ENCODE measurements around the gene FKBP8. TPM values are rescaled to one million over a fixed set of nuclear protein-coding genes. Genes with fewer than 3 reads are reported as not detected.
A peak's percentile ranks its signal among the peaks of the same experiment; 100 is the strongest.

FKBP8 gene
- total RNA-seq, 1 experiment from 2014 or later = 231 TPM

- Histone ChIP-seq H3K27ac (peak overlapping the region; percentile 75), H3K9me2 (ENCODE audit: insufficient read depth) (no peaks in the 10 kb centered on the region), H3K79me2 (ENCODE audit: low read depth) (peaks cover 61% of the 10 kb centered on the region), H2AFZ (peak overlapping the region; percentile 84), H3K27me3 (ENCODE audit: insufficient read depth, low read depth) (no peaks in the 10 kb centered on the region), H3K4me2 (peak overlapping the region; percentile 95), H3K9me3 (ENCODE audit: insufficient read depth, low read depth) (no peaks in the 10 kb centered on the region), H4K20me1 (ENCODE audit: insufficient read depth) (peaks cover 45% of the 10 kb centered on the region), H3K36me3 (ENCODE audit: low read depth) (no peaks in the 10 kb centered on the region), H3K4me1 (replicated peaks; ENCODE audit: insufficient read depth) (peaks cover 49% of the 10 kb centered on the region), H3K4me3 (peak overlapping the region; percentile 94), H3F3A (ENCODE audit: insufficient read depth, low read depth) (peaks cover 43% of the 10 kb centered on the region)
- ChIA-PET POLR2A (ENCODE audit: unreplicated experiment) (interaction anchor here (0.6 to 1.1 kb wide), 4 partner anchors 24 to 51 kb away, joined by 3 to 8 read pairs (median 3); partner anchors contain the start of gene UBA52), CTCF (interaction anchor here (0.6 to 1.1 kb wide), 3 partner anchors 13 to 325 kb away, joined by 3 to 5 read pairs (median 3); no protein-coding TSS in a partner anchor)
- BruUV-seq (replicated peaks) = TSS peak; percentile 44
- intact Hi-C loops (cut with micrococcal nuclease; ENCODE audit: unreplicated experiment) = loop anchor here (5.0 kb wide), 1 partner anchor 53 kb away; no protein-coding TSS in a partner anchor
- no peak for TF ChIP-seq EZH2 (IDR thresholded peaks at IDR 0.05; ENCODE audit: low read depth)
- peak; percentile 88 for TF ChIP-seq CTCF (conservative IDR thresholded peaks at IDR 0.05)
- peak; percentile 82 to 88 for DNase-seq
These were observed 23.2 kb downstream of the FKBP8 start for GRCh38 chr19:18519962-18520847.

- no peak for DNase-seq
- TF ChIP-seq CTCF (conservative IDR thresholded peaks at IDR 0.05) = no peak
- no peak for TF ChIP-seq EZH2 (IDR thresholded peaks at IDR 0.05; ENCODE audit: low read depth)
- ChIA-PET CTCF (no interaction called here), POLR2A (ENCODE audit: unreplicated experiment) (no interaction called here)
- no peaks in the 10 kb centered on the region for H3K9me2 ChIP-seq (ENCODE audit: insufficient read depth)
- BruUV-seq (replicated peaks) = no TSS peak
- H3K9me3 ChIP-seq (ENCODE audit: insufficient read depth, low read depth) = no peaks in the 10 kb centered on the region
- no peaks in the 10 kb centered on the region for H3K36me3 ChIP-seq (ENCODE audit: low read depth)
- peaks cover 54% of the 10 kb centered on the region for H3F3A ChIP-seq (ENCODE audit: insufficient read depth, low read depth)
- peaks cover 74% of the 10 kb centered on the region for H3K79me2 ChIP-seq (ENCODE audit: low read depth)
- no peak overlapping the region for H3K4me3 ChIP-seq
- H3K27me3 ChIP-seq (ENCODE audit: insufficient read depth, low read depth) = no peaks in the 10 kb centered on the region
- H3K4me2 ChIP-seq = no peak overlapping the region
- peaks cover 59% of the 10 kb centered on the region for H4K20me1 ChIP-seq (ENCODE audit: insufficient read depth)
- peaks cover 64% of the 10 kb centered on the region for H3K4me1 ChIP-seq (replicated peaks; ENCODE audit: insufficient read depth)
- H2AFZ ChIP-seq = no peak overlapping the region
- intact Hi-C loops (cut with micrococcal nuclease; ENCODE audit: unreplicated experiment) = no loop called here
- H3K27ac ChIP-seq = no peak overlapping the region
These were observed 24.7 kb downstream of the FKBP8 start for GRCh38 chr19:18518639-18519038.

- Histone ChIP-seq H3K4me2 (no peak overlapping the region), H3K79me2 (ENCODE audit: low read depth) (peaks cover 84% of the 10 kb centered on the region), H3K4me3 (no peak overlapping the region), H3K36me3 (ENCODE audit: low read depth) (no peaks in the 10 kb centered on the region), H3F3A (ENCODE audit: insufficient read depth, low read depth) (peaks cover 48% of the 10 kb centered on the region), H3K27ac (no peak overlapping the region), H3K4me1 (replicated peaks; ENCODE audit: insufficient read depth) (peaks cover 67% of the 10 kb centered on the region), H4K20me1 (ENCODE audit: insufficient read depth) (peaks cover 70% of the 10 kb centered on the region), H3K9me2 (ENCODE audit: insufficient read depth) (no peaks in the 10 kb centered on the region), H3K27me3 (ENCODE audit: insufficient read depth, low read depth) (no peaks in the 10 kb centered on the region), H2AFZ (no peak overlapping the region), H3K9me3 (ENCODE audit: insufficient read depth, low read depth) (no peaks in the 10 kb centered on the region)
- intact Hi-C loops (cut with micrococcal nuclease; ENCODE audit: unreplicated experiment) = no loop called here
- CTCF ChIA-PET = no interaction called here
- POLR2A ChIA-PET (ENCODE audit: unreplicated experiment) = no interaction called here
- TF ChIP-seq CTCF (conservative IDR thresholded peaks at IDR 0.05) (no peak), EZH2 (IDR thresholded peaks at IDR 0.05; ENCODE audit: low read depth) (no peak)
- DNase-seq = no peak
- no TSS peak for BruUV-seq (replicated peaks)
These were observed 25.8 kb downstream of the FKBP8 start for GRCh38 chr19:18517606-18518005.
